Measurements from ENCODE around the gene CLINT1.
"Not testable (repeated sequence)": the region's sequence is repeated elsewhere in the genome, so short reads cannot be mapped to it uniquely, and the experiment has no call there.

CLINT1 gene

GRCh38 chr5:157862183-157862851 is 3.4 kb upstream of the CLINT1 start:
- no peak for DNase-seq

- DNase-seq = no peak
Observed at GRCh38 chr5:157860898-157861890, 2.2 kb upstream of the CLINT1 start.

GRCh38 chr5:157859227-157859575 is 256 bp upstream of the CLINT1 start:
- DNase-seq = no peak

- no peak for DNase-seq
Observed at GRCh38 chr5:157857816-157858526, 974 bp downstream of the CLINT1 start.

GRCh38 chr5:157855404-157855994 is 3.4 kb downstream of the CLINT1 start:
- DNase-seq = no peak

- not testable (repeated sequence) for DNase-seq
Observed at GRCh38 chr5:157853365-157853764, 5.6 kb downstream of the CLINT1 start.

GRCh38 chr5:157845914-157846598 is 12.9 kb downstream of the CLINT1 start:
- no peak for DNase-seq

- DNase-seq = no peak
Observed at GRCh38 chr5:157842787-157843186, 16.2 kb downstream of the CLINT1 start.

- DNase-seq = no peak
Observed at GRCh38 chr5:157842185-157842584, 16.8 kb downstream of the CLINT1 start.

- DNase-seq = no peak
Observed at GRCh38 chr5:157839157-157839795, 19.7 kb downstream of the CLINT1 start.

GRCh38 chr5:157836121-157836753 is 22.7 kb downstream of the CLINT1 start:
- no peak for DNase-seq

GRCh38 chr5:157835041-157835440 is 23.9 kb downstream of the CLINT1 start:
- DNase-seq = no peak

- no peak for DNase-seq
Observed at GRCh38 chr5:157828944-157829639, 29.9 kb downstream of the CLINT1 start.

GRCh38 chr5:157828105-157828943 is 30.6 kb downstream of the CLINT1 start:
- DNase-seq = no peak

- no peak for DNase-seq
Observed at GRCh38 chr5:157827423-157827822, 31.5 kb downstream of the CLINT1 start.

GRCh38 chr5:157823655-157824054 is 35.3 kb downstream of the CLINT1 start:
- DNase-seq = no peak

- no peak for DNase-seq
Observed at GRCh38 chr5:157821822-157822622, 36.9 kb downstream of the CLINT1 start.

- no peak for DNase-seq
Observed at GRCh38 chr5:157821405-157821804, 37.5 kb downstream of the CLINT1 start.
